Spleen (tissue), 7 donors: ENCODE measurements around the gene ACTN4.

Experiments used
- POLR2A ChIP-seq, 3 donors: fragments of 450-650 bp; IDR thresholded peaks; one replicate each; pipeline ENCODE4 v1.5.1; 2017; ENCODE audit warnings: antibody characterized with exemption in 3 of 3, mild to moderate bottlenecking in 1 of 3
- POLR2AphosphoS5 ChIP-seq, 3 donors: sonication (generic); formaldehyde crosslinking; IDR thresholded peaks; one replicate each; pipeline ENCODE4 v1.5.1; 2017; ENCODE audit warnings: antibody characterized with exemption in 3 of 3
- TF ChIP-seq, protein P1 (sequence below), 11 experiments: fragments of 200-600 bp in 7 of 11; fragments of 450-650 bp in 4 of 11; sonication (generic) in 4 of 11; IDR thresholded peaks in 8 of 11; conservative IDR thresholded peaks in 3 of 11; 1 replicate in 7 of 11; 2 replicates in 4 of 11; pipeline versions ENCODE4 v1.4.0 to v1.8.0; 2016 to 2021; ENCODE audit warnings: antibody characterized with exemption in 11 of 11, inconsistent platforms in 4 of 11, mild to moderate bottlenecking in 1 of 11
- donor health status: DM: no; HTN: no; CAD: no; lungs with moderate emphysema.
- donor health status: DM: no; HTN: no; CAD: no.
- donor health status: DM: no; HTN: no; CAD: no.

DNA sequence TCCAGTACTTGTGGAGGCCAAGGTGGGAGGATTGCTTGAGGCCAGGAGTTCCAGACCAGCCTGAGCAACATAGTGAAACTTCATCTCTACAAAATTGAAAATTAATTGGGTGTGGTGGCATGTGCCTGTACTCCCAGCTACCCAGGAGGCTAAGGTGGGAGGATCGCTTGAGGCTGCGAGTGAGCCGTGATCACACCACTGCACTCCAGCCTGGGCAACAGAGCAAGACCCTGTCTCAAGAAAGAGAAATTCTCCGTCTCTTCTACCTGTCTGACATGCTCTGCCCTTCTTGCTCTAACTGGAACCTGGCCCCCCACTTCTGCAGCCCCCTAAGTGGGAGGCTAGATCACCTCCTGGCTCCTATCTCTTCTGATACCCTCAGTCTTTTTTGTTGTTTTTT, 21.0 kb upstream of the ACTN4 start:
- TF ChIP-seq, protein P1, sequence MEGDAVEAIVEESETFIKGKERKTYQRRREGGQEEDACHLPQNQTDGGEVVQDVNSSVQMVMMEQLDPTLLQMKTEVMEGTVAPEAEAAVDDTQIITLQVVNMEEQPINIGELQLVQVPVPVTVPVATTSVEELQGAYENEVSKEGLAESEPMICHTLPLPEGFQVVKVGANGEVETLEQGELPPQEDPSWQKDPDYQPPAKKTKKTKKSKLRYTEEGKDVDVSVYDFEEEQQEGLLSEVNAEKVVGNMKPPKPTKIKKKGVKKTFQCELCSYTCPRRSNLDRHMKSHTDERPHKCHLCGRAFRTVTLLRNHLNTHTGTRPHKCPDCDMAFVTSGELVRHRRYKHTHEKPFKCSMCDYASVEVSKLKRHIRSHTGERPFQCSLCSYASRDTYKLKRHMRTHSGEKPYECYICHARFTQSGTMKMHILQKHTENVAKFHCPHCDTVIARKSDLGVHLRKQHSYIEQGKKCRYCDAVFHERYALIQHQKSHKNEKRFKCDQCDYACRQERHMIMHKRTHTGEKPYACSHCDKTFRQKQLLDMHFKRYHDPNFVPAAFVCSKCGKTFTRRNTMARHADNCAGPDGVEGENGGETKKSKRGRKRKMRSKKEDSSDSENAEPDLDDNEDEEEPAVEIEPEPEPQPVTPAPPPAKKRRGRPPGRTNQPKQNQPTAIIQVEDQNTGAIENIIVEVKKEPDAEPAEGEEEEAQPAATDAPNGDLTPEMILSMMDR (IDR thresholded peaks at IDR 0.05 in 8 of 11, conservative IDR thresholded peaks at IDR 0.05 in 3 of 11) = no peak
- TF ChIP-seq POLR2A (IDR thresholded peaks at IDR 0.05) (no peak), POLR2AphosphoS5 (IDR thresholded peaks at IDR 0.05) (no peak)
